GM21528 (cell line): ENCODE data around the gene NCOR1.
"Not testable (repeated sequence)": the region's sequence is repeated elsewhere in the genome, so short reads cannot be mapped to it uniquely, and the experiment has no call there.

Source experiments
- ATAC-seq: cut with Tn5 transposase; IDR thresholded peaks from one replicate; pipeline ENCODE4 v1.9.1; 2021; ENCODE audit warnings: mild to moderate bottlenecking, moderate library complexity; ENCODE audit not compliant: unreplicated experiment, low FRiP score

Gene NCOR1

DNA sequence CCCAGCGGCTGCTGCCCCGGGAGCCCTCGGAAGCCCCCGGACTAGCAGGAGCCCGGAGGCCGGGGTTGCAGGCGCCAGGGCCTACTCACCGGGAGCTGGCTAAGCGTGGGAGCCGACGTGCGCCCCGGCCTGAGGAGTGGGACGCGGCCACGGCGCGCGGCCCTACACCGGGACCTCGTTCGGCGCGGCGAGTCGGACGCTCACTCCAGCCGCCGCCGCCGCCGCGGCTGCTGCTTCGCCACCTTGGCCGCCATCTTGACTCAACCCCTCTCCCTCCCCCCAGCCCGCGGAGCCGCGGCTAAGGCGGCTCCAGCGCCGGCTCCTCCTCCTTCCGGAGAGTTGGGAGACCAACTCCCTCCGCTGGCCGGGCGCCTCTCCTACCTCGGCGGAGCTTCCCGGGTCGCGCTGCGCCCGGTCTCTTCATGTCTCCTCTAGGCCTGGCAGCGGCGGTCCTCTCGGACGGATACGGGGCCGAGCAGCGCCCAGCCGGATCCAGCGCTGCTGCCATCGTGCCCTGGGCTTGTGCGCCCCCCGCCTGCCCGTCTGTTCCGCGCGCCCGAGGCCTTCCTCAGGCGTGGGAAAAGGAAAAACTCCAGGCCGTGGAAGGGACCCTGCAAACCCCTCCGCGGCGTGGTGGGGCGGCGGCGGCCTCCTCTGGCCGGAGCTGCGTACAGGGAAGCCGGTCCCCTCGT, at the start of gene NCOR1:
Gene NCOR1 (minus strand): TSS at position 262 of the 692 bp plus-strand sequence. CDS start 20,965 bp downstream, outside the sequence.
- peak; percentile 60 for ATAC-seq

DNA sequence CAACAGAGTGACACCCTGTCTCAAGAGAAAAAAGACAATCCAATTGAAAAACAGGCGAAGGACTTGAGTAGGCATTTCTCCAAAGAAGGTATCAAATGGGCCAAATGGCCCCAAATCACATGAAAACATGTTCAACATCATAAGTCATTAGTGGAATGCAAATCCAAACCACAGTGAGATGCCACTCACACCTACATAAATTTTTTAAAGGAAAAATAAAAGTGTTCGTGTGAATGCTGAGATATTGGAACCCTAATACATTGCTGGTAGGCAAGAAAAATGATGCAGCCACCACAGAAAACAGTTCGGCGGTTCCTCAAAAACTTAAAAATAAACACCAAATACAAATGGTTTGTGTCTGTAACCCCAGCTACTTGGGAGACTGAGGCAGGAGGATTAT, 46.9 kb upstream of the NCOR1 start:
- no peak for ATAC-seq

DNA sequence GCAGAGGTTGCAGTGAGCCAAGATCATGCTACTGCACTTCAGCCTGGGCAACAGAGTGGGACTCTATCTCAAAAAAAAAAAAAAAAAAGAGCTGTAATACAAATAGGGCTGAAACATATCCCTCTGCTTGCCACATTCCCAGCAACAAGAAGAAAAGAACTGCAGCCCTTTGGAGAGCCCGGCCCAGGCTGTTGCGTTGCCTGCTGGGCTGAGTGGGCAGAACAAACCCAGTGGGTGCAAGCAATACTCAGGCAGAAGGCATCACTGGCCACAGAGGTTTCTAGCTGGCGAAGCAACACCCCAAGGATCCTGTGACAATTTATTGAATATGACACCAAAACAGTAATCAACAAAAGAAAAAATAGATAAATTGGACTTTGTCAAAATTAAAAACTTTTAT, 45.7 kb upstream of the NCOR1 start:
- no peak for ATAC-seq

DNA sequence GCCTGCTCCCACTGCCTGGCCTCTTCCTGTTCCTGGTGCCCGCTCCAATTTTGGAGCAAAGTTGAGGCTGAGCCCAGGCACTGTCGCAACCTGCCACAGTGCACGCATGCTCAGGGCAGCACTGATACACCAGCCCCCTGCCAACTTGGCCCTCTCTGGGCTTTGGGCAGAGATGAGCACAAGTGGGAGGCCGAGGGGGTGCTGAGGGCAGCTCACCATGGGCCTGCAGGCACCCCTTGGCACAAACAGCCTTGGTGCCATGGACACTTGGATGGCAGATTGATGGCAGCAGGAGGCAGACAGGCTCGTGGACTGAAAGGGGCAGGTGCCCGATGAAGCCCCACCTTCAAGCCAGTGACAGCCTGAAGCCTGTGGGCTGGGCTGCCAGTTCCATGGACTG, 44.6 kb upstream of the NCOR1 start:
- no peak for ATAC-seq

DNA sequence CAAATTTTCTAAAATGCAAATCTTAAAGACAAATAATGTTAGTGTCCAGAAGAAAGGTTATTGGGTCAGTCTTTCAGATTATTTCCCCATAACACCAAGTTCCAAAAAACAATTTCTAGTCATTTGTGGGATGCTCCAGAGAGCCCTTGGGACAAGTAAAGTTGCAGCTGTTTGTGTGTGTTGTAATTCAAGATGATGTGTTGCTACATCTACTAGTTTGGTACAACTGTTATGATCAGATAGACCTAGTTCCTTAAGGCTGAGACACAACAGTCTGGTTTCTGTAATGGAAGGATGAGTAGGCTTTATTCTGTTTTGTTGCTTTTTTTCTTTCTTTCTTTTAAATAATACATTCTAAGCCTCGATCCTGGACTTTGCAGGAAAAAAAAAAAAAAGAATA, 43.6 kb upstream of the NCOR1 start:
- ATAC-seq = no peak

DNA sequence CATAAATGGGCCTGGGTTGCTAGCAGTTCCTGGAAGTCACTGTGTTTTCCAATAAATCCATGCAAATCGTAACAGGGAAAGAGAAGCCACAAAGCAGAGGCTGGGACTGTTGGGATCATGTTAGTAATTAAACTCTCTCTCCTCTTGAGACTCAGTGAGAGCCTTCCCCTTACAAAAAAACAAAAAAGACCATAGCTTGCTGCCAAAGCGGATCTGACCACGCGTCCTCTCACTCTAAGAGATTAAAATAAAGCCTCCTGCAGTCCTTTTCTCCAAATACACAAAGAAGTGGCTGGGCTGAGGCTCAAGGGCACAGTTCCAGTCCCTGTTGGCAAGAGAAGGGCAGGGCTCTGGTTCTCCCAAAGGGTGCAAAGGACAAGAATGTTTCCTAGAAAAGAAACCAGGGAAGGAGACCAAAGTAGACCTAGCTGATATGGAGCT, 40.2 kb upstream of the NCOR1 start:
- ATAC-seq = no peak

DNA sequence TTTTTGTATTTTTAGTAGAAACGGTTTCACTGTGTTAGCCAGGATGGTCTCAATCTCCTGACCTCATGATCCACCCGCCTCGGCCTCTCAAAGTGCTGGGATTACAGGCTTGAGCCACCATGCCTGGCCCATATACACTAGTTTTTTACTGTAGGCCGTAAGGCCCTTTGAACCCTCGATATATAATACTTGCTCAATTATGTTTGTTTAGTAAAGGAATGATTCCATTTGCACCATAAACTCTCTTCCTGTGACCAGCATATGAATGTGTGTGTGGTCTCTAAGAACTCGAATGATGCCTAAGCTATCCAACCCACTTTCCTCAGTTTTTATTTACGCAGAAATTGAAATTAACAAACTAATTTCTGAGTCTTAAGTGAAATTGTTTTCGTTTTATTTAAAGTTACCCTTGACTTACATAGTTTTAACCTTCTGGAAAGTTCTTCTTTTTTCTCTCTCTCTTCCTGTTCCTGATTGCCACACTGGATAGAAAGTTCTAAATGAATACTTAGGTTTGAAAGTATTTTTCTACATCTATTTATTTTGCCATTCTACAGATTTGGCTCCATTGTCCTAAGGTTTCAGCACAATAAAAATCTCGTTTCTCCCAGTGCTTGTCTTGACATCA, 39.6 kb upstream of the NCOR1 start:
- no peak for ATAC-seq

DNA sequence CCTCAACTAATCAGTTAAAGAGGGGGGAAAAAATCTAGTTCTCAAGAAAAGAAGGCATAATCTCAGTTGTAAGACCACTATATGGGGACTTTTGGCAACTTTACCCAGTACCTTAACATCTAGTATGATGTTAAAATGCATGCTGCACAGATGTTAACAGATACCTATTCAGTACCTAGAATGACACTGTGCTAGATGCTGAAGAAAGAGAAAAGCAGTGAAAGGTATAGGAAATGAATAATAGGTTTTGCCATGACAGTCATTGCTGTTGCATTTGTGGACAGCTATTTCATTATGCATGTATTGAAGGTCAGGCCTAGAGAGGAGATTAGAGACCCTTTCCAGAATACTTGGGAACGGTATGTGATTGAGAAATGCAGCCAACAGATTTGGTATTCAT, 36.2 kb upstream of the NCOR1 start:
- no peak for ATAC-seq

DNA sequence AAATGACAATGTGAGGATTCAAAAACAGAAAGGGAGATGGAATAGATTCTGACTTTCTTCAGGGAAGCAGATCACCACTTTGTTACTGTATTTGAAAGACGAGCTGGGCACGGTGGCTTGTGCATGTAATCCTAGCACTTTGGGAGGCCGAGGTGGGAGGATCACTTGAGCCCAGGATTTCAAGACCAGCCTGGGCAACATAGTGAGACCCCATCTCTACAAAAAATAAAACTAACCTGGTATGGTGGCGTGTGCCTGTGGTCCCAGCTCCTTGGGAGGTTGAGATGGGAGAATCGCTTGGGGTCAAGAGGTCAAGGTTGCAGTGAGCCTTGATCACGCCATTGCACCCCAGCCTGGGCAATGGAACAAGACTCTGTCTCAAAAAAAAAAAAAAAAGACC, 35.7 kb upstream of the NCOR1 start:
- ATAC-seq = no peak

DNA sequence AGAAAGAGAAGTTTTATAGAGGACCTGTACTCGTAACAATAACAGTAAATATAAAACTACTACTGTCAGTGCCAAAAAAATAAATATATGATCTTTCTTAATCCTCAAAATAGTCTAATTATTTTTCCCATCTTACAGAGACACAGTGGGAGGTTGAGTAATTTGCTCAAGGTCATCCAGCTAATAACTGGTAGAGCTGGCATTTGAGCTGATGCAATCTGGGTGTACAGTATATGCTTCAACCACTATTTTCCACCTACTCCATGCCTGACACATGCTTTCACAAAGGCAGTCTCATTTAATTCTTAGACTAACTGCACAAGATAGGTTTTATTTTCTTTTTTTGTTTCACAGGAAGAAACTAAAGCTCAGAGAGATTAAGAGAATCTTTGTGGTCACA, 35.3 kb upstream of the NCOR1 start:
- ATAC-seq = no peak

DNA sequence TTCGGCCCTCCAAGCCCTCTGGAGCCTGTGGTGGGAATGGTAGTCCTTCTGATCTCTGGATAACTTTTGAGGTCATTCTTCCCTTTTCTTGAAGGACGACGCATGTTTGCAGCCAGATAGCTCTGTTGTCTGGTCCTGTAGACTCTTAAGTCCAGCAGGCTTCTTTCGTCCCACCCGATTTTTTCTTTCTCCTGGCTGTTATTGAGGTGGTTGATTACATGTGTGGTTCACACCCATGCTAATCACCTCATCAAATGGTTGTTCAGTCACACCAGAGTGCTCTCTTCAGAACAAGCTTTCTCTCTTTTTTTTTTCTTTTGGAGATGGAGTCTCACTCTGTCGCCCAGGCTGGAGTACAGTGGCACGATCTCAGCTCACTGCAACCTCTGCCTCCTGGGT, 32.3 kb upstream of the NCOR1 start:
- ATAC-seq = no peak

DNA sequence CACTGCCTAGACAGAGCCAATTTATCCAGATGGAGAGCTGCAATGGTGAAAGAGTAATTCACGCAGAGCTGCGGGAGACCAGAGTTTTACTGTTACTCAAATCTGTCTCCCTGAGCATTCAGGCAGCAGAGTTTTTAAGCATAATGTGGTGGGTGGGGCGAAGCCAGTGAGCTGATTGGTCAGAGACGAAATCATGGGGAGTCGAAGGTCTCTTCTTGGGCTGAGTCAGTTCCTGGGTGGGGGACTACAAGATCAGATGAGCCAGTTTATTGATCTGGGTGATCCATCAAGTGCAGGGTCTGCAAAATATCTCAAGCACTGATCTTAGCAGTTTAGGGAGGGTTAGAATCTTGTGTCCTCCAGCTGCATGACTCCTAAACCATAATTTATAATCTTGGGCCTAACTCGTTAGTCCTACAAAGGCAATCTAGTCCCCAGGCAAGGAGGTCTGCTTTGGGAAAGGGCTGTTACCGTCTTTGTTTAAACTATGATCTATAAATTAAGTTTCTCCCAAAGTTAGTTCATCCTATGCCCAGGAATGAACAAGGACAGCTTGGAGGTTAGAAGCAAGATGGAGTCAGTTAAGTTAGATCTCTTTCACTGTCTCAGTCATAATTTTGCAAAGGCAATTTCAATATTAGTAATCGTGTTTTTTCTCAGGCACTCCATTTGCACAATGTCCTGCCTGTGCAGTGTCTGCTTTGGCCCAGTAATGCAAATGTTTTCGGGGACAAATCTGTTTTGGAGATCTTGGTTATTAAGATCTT, 28.6 kb upstream of the NCOR1 start:
- ATAC-seq = no peak

DNA sequence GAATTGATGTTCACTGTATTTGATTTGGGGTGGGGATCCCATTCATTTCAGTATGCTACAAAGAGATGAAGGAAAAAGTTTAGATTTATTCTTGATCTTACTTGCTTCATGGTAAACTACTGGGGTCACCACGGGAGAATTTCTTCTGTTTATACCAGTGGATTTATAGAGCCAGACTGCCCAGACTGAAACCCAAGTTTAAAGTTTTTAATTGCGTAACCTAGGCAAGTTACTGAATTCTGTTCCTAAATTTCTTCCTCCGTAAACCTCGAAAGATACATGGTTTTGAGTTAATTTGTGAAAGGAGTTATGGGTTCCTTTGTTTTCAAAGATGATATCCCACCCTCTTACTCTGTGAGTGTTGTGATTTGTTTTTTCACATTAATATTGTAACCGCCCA, 28.1 kb upstream of the NCOR1 start:
- no peak for ATAC-seq

DNA sequence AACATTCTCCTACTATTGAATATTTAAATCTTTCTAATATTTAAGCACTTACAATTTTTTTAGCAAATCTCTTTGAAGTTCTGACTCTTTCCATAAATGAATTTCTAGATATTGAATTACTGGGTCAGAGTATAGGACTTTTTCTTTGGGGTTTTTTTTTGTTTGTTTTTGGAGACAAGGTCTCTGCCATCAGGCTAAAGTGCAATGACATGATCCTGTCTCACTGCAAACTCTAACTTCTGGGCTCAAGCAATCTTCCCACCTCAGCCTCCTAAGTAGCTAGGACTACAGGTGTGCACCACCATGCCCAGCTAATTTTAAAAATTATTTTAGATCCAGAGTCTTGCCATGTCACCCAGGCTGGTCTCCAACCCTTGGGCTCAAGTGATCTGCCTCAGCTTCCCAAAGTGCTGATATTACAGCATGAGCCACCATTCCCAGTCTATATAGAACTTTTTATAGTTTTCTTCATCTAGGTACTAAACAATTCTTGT, 26.6 kb upstream of the NCOR1 start:
- no peak for ATAC-seq

DNA sequence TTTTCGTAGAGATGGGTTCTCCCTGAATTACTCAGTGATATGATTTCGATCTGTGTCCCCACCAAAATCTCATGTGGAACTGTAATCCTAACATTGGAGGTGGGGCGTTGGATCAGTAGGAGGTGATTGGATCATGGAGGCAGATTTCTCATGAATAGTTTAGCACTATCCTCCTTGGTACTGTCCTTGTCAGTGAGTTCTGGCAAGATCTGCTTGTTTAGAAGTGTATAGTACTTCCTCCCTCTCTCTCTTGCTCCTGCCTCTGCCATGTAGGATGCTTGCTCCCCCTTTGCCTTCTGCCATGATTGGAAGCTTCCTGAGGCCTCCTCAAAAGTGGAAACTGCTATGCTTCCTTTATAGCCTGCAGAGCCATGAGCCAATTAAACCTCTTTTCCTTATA, 24.6 kb upstream of the NCOR1 start:
- no peak for ATAC-seq

DNA sequence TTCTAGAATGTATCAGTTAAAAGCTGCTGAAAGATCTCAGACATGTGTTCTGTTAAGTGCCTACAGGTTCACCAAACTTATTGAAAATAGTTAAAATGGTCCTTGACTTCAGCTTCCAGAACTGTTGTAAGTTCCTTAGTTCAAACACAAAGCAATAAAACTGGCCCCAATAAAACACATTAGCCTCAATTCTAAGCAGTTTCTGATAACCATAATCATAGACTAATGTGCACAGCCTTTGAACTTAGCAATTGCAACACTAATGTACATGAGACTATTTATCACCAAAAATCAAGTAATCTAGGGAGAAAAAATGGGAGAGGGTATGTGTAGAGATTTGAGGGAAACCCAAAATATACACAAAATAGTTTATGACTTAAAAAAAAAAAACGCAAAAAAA, 17.1 kb upstream of the NCOR1 start:
- no peak for ATAC-seq

DNA sequence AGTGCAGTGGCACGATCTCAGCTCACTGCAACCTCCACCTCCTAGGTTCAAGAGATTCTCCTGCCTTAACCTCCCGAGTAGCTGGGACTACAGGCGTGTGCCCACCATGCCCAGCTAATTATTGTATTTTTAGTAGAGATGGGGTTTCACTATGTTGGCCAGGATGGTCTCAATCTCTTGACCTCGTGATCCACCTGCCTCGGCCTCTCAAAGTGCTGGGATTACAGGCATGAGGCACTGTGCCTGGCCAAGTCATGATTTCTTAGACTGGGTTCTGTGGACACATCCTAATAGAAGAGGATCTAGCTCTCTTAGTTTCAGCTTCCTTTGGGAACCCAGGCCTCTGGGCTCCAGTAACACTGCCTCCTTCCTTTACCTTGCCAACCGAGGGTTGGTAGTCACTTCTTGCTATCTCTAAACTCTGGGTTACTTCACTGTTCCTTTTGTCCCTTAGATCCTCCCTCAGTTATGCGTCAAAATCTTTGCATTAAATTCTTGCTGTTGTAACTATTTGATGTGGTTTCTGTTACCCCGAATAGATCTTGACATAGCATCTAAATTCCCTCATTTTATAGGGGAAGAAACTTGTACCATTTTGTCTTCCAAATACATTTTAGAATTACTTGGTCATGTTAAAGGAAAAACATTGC, 14.7 kb upstream of the NCOR1 start:
- ATAC-seq = not testable (repeated sequence)

DNA sequence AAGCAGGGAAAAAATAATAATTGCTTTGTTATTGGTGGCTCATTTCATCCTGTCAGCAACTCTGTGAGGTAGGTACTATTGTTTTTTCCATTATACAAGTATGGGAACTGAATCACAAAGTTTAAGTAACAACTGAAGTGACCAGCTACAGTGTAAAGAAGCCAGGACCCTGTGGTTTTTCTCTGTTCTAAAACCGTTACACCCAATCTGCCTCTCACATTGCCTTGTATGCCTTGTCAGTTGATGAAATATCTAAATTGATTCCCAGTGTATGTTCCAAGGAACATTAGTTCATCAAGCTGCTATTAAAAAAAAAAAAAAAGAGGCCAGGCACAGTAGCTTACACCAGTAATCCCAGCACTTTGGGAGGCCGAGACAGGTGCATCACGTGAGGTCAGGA, 7.1 kb upstream of the NCOR1 start:
- no peak for ATAC-seq

DNA sequence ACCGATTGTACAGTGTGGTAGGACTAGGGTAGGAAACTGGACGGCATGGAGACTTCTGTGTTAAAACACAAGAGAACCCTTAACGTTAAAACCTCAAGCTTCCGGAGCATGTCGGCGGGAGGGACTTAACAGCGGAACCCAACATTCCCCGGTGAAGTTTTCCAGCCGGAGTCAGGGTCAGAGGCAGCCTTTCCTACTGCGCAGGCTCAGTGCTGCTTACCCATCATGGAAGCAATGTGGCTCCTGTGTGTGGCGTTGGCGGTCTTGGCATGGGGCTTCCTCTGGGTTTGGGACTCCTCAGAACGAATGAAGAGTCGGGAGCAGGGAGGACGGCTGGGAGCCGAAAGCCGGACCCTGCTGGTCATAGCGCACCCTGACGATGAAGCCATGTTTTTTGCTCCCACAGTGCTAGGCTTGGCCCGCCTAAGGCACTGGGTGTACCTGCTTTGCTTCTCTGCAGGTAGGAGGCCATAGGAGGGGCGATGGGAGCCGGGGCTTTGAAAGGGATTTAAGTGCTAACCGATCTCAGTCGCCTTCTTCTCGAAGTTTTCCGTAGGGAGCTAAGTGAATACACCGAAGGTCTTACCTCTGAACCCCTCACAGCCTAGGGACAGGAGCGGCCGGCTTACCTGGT, 1.8 kb upstream of the NCOR1 start, which contains the start of gene PIGL:
Gene PIGL (plus strand): TSS at position 209 of the 634 bp plus-strand sequence. CDS start 17 bp downstream, at position 226.
- no peak for ATAC-seq

DNA sequence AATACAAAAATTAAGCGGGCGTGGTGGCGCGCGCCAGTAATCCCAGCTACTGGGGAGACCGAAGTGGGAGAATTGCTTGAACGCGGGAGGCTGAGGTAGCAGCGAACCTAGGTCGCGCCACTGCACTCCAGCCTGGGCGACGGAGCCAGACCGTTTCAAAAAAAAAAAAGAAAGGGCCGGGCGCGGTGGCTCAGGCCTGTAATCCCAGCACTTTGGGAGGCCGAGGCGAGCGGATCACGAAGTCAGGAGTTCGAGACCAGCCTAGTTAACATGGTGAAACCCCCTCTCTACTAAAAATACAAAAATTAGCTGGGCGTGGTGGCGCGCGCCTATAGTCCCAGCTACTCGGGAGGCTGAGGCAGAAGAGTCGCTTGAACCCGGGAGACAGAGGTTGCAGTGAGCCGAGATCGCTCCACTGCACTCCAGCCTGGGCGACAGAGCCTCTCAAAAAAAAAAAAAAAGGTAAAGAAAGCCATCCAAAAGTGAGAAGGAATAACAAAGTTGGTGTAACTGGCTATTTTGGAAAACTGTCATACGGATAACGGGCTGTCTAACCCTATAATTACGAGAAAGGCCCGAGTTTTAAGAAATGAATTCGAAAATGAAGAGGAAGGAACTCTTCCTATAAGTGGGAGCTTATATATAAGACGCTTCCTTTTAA, 1.1 kb upstream of the NCOR1 start:
- ATAC-seq = not testable (repeated sequence)
